Cardiac fibroblast (primary cell): ENCODE results near the gene SLC12A6.

Experiments used
- DNase-seq, 2 donors: peaks; one replicate each; pipeline versions ENCODE4 v3.0.0 to v3.0.0-alpha.2; 2010; ENCODE audit warnings: low read depth in 2 of 2
- H3K4me3 ChIP-seq, 2 donors: replicated peaks in 1 of 2; 1 replicate in 1 of 2; 2 replicates in 1 of 2; pipeline ENCODE4 v1.5.1; 2011; ENCODE audit warnings: low read depth in 2 of 2, low read length in 2 of 2, mild to moderate bottlenecking in 2 of 2, moderate library complexity in 1 of 2
- TF ChIP-seq, protein P1 (sequence below): IDR thresholded peaks from one replicate; pipeline ENCODE4 v1.5.1; 2011; ENCODE audit warnings: low read depth, mild to moderate bottlenecking, low read length, inconsistent platforms

The SLC12A6 gene

DNA sequence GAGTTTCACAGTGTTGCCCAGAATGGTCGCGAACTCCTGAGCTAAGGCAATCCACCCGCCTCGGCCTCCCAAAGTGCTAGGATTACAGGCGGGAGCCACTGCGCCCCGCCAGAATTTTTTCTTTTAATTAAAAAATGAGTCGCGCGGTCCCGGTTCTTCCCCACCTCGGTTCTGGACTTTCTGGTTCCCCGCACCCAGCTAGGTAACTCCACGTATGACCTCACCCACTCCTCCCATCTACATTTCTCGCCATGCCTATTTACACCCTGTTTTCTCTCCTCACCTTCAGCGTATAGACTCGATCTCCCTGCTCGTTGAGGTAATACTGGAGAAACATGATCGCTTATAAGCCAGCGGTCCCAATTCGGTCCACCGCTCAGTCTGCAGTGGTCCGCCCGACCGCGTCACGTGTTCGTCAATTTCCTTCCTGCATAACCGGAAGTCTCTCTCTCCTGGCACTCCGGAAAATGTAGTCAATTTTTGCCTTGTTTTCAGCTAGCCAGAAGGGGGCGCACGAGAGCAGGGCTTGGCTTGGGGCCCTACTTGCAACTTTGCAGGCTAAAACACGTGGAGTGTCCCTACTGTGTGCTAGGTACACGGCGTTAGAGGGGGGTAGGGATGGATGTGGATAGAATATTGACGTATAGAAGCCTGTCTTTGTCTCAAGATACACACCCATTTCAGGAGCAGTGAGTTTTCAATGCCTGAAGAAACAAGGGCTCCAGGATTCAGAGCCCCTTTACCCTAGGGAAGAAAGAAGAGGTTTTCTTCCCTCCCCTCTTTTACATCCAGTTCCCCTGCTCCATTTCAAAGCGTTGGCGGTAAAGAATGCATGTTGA, 5.4 kb upstream of the SLC12A6 start, which contains the start of the genes NOP10 and NUTM1:
Gene NOP10, minus strand, starts transcription at position 400 of the 839 bp plus-strand sequence. Its CDS starts 63 bp downstream, at position 337.
Gene NUTM1, plus strand, starts transcription at position 579 of the 839 bp plus-strand sequence. CDS start 382 bp downstream, outside the sequence.
- DNase-seq = peak; percentile 94 to 96
- H3K4me3 ChIP-seq = peak within 1 kb of the TSS; percentile 75 to 76
- TF ChIP-seq, protein P1, sequence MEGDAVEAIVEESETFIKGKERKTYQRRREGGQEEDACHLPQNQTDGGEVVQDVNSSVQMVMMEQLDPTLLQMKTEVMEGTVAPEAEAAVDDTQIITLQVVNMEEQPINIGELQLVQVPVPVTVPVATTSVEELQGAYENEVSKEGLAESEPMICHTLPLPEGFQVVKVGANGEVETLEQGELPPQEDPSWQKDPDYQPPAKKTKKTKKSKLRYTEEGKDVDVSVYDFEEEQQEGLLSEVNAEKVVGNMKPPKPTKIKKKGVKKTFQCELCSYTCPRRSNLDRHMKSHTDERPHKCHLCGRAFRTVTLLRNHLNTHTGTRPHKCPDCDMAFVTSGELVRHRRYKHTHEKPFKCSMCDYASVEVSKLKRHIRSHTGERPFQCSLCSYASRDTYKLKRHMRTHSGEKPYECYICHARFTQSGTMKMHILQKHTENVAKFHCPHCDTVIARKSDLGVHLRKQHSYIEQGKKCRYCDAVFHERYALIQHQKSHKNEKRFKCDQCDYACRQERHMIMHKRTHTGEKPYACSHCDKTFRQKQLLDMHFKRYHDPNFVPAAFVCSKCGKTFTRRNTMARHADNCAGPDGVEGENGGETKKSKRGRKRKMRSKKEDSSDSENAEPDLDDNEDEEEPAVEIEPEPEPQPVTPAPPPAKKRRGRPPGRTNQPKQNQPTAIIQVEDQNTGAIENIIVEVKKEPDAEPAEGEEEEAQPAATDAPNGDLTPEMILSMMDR = peak; percentile 97

DNA sequence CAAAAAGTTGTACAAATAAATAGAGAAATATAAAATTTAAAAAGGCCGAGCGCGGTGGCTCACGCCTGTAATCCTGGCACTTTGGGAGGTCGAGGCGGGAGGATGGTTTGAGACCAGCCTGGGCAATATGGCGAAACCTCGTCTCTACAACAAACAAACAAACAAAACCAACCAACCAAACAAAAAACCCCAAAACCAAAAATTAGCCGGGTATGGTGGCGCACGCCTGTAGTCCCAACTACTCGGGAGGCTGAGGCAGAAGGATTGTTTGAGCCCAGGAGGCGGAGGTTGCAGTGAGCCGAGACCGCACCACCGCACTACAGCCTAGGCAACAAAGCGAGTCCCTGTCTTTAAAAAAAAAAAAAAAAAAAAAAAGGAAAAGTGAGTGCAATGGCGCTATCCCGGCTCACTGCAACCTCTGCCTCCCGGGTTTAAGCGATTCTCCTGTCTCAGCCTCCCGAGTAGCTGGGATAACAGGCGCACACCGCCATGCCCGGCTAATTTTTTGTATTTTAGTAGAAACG, 4.7 kb upstream of the SLC12A6 start:
- DNase-seq = peak in 1 of 2 donors; percentile 27
- H3K4me3 ChIP-seq = peak overlapping the region; percentile 75 to 76

DNA sequence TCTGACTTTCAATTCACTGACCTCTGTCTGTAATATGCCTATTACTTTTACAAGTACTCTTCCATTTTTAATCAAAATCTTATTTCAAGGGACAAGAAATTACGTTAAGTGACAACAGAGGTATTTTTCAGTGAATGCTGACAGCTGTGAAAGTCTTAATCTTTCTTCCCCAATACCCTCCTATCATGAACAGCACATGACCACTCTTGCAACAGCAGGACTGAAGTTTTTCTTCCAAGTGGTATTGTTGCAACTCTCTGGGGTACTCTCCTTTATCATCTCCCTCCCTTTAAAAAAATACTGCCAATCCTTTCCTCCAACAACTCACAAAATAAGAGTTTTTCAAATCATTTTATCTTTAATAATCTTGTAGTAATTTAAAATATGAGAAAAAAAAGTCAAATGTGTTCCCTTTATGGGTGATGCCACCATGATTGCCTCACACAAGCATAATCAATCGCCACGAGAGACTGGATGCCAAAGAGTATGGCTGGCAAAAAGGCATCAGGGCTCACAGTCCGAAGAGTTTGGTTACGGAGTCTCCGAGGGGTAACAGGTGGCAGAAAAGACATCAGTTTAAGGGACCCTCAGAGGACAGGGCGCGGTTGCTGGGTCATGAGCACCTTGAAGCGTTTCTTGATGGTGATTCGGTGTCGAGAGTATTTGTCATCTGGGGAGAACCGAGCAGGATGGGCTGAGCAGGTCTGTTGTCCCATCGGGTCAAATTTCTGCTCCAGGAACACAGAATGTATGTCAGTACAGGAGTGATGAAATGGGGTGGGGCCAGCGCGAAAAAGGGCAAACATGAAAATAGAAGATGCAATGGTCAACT, 4.0 kb upstream of the SLC12A6 start:
- peak in 1 of 2 donors; percentile 36 for DNase-seq
- H3K4me3 ChIP-seq = peak overlapping the region; percentile 75 to 76
- TF ChIP-seq, protein P1 = no peak

DNA sequence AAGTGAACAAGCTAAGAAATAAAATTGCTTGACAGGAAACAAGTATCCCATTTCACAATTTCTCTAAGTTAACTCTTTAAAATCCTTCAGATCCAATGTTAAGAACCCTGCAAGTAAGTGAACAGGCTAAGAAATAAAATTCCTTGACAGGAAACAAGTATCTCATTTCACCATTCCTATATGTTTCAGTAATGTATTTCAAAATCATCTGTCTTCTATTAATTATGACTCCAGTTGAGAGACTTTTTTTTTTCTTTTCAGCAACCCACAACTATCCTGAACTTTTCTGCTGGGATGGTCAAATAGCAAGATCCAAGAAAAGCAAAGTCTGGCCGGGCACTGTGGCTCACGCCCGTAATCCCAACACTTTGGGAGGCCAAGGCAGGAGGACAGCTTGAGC, 2.4 kb upstream of the SLC12A6 start:
- H3K4me3 ChIP-seq = no peak overlapping the region
- TF ChIP-seq, protein P1 = no peak
- DNase-seq = no peak

DNA sequence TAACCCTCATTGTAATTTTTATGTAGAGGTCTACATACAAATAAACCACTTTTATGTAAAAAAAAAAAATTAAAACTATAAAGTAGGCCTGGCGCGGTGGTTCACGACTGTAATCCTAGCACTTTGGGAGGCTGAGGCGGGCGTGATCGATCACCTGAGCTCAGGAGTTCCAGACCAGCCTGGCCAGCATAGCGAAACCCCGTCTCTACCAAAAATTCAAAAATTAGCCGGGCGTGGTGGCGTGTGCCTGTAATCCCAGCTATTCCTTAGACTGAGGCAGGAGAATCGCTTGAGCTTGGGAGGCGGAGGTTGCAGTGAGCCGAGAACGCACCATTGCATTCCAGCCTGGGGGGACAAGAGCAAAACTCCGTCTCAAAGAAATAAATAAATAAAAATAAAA, 766 bp upstream of the SLC12A6 start:
- no peak overlapping the region for H3K4me3 ChIP-seq
- TF ChIP-seq, protein P1 = no peak
- DNase-seq = no peak

DNA sequence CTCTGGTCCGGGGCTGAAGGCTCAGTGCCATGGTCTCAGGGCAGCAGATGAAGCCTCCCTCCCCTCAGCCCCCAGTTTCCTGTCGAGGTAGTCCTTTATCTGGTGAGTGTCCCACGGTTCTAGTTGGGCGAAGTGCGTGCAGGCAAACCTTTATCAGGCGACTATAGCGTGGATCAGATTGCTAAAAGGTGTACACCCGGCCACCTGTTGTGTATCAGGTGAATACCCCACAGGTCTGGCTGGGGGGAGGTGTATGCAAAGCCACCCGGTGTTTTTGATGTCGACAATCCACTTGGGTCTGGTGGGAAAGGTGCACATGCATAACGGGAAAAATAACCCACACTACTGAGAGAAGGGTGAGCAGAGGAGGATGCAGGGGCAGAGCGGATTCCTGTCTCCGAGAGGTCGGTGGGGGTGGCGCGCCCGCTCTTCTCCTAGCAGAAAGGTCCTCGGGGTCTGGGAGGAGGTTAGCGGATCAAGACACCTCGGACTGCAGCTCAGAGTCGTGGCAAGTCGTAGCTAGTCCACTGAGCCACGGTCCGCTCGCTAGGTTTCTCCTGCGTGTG, 507 bp downstream of the SLC12A6 start:
- TF ChIP-seq, protein P1 = no peak
- peak overlapping the region; percentile 85 to 95 for H3K4me3 ChIP-seq
- no peak for DNase-seq
